SU-DHL-6 (cell line): ENCODE results near the gene CLASP1.

Experiments
- EZH2phosphoT487 ChIP-seq: fragments of 200-600 bp; sonication (generic), shearing (Covaris generic); conservative IDR thresholded peaks from 2 replicates; pipeline ENCODE4 v1.6.1; 2018; ENCODE audit warnings: mild to moderate bottlenecking, antibody characterized with exemption, low read length, moderate library complexity, mixed read lengths
- TF ChIP-seq, protein P1 (sequence below): fragments of 200-600 bp; sonication (generic); IDR thresholded peaks from one replicate; pipeline ENCODE4 v1.5.1; 2017; ENCODE audit warnings: antibody characterized with exemption, mild to moderate bottlenecking, low read length, moderate library complexity; ENCODE audit not compliant: insufficient read depth, poor library complexity, severe bottlenecking

DNA sequence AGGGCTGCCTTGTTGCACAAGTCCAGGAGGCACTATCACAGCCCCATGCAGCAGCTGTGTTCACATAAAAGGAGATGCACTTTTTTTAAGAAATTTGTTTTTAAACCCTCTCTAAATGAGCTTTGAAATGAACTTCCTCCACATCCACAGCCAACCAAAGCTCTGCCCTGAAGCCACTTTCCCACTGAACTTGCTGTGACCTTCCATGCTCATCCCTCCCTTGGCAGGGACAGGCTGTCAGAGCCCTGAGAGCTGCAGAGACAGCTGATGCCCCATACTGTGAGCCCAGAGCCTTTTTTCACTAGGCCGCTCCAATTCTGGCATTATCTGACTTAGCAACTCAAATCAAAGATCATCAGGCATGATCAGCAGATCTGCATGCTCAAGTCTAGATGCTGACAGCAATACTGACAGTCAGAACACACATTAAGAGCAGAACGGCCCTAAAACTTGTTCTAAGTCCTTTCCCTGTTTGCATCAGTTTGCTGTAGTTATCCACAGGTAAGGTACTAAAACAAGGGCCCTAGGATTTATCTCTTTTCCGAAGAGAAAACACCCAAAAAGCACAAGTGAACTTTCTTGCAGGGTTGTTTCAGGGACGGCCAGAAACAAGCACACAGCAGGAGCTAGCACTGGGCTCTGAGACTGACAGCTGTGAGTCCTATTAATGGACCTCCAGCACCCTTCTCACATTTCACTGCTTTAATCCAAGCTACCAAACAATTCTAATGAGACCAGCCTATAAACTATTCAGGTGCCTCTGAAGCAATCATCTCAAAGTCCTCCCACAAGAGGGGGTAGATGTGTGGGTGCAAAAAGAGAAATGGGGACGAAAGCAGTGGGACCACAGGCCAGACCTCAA lies 83.6 kb downstream of the CLASP1 start:
- TF ChIP-seq, protein P1, sequence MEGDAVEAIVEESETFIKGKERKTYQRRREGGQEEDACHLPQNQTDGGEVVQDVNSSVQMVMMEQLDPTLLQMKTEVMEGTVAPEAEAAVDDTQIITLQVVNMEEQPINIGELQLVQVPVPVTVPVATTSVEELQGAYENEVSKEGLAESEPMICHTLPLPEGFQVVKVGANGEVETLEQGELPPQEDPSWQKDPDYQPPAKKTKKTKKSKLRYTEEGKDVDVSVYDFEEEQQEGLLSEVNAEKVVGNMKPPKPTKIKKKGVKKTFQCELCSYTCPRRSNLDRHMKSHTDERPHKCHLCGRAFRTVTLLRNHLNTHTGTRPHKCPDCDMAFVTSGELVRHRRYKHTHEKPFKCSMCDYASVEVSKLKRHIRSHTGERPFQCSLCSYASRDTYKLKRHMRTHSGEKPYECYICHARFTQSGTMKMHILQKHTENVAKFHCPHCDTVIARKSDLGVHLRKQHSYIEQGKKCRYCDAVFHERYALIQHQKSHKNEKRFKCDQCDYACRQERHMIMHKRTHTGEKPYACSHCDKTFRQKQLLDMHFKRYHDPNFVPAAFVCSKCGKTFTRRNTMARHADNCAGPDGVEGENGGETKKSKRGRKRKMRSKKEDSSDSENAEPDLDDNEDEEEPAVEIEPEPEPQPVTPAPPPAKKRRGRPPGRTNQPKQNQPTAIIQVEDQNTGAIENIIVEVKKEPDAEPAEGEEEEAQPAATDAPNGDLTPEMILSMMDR = no peak
- no peak for TF ChIP-seq EZH2phosphoT487
